GM18519 (cell line): ENCODE measurements around the gene TCF12.
"Not testable (repeated sequence)": the region's sequence is repeated elsewhere in the genome, so short reads cannot be mapped to it uniquely, and the experiment has no call there.

Experiments
- ATAC-seq: cut with Tn5 transposase; IDR thresholded peaks from one replicate; pipeline ENCODE4 v1.9.1; 2021; ENCODE audit warnings: mild to moderate bottlenecking, moderate library complexity; ENCODE audit not compliant: unreplicated experiment, low FRiP score

Gene TCF12

GRCh38 chr15:57010724-57011123 is 92.3 kb downstream of the TCF12 start:
- no peak for ATAC-seq

GRCh38 chr15:57012556-57012955 is 94.1 kb downstream of the TCF12 start:
- ATAC-seq, result no peak

DNA sequence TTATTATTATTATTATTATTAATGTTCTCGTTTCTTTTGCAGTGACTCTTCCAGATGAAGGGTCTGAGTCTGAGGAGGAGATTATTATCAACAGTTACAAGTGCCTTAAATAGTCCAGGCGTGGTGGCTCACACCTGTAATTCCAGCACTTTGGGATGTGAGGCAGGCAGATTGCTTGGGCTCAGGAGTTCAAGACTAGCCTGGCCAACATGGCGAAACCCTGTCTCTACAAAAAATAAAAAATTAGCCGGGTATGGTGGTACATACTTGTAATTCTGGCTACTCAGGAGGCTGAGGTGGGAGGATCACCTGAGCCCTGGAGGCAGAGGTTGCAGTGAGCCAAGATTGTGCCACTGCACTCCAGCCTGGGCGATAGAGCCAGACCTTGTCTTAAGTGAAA is 96.5 kb downstream of the TCF12 start:
- not testable (repeated sequence) for ATAC-seq

DNA sequence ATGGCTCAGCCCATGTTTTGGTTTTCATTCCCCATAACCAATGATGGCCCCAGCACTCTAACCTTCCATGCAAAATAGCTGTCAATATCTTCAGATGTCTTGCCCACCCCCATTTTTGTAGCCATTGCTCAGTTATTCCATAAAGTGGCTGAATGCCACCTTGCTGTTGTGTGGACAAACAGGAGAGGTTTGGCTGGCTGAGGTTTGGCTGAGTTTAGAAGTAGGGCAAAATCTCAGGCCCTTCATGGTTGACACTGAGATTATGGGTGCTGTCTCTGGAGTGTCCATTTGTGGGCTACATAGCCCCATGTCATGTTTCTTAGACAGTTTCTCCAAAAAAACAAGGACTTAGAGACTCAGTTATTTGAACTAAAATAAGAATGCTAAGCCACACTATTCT is 96.9 kb downstream of the TCF12 start:
- ATAC-seq, result no peak

DNA sequence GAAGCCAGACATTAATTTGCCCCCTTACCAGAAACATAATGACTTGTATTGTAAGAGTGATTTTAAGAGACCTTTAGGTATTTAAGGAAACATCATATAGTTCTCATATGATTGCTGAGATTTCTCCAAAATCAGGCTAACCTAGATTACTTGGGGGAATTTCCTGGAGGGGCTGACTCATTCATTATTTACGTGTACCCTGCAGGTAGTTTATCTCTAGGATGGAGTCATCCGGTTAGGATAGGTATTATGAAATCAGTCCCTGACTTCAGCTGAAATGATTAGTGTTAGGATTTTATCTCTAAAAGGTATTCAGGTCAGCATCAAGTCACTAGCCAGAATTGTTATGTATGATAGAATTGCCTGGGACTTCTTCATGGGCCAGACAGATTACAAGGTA is 97.5 kb downstream of the TCF12 start:
- ATAC-seq, result no peak

- ATAC-seq, result no peak
Observed at GRCh38 chr15:57017024-57017423, 98.6 kb downstream of the TCF12 start.

DNA sequence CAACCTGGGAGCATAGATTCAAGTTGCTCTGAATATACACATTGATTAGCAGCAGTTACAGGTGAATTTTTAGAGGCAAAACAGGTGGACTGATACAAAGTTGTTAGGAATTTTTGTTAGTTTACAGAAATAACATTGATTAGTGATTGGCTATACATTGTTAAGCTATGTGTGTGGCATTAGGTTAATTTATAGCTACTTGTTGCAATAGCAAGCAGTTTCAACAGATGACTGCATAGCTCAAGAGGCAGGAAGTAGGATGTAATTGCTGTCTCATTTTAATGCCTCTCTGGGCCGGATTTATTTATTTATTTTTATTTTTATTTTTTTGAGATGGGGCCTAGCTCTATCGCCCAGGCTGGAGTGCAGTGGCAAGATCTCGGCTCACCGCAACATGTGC is 99.7 kb downstream of the TCF12 start:
- no peak for ATAC-seq

DNA sequence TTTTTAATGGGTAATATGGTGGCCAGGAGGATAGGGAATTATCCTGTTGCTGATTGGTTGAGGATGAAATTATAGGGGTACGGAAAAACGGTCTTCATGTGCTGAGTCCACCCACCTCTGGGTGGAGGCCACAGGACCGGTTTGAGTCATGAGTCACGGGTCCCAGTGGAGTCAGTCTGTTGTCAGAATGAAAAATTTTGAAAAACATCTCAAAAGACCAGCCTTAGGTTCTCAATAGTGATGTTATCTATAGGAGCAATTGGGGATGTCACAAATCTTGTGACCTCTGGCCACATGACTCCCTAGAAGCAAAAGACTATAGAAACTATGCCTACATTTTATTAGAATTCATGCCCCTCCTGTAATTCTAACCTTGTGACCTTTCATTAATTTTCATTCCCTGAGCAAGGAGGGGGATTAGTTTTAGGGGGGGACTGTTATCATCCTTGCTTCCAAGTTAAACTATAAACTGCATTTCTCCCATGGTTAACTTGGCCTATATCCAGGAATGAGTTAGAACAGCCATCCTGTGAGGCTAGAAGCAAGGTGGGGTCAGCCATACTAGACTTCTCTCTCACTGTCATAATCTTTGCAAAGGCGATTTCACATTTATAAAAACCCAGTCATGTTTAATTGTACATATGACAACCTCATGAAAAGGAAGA is 101.2 kb downstream of the TCF12 start:
- no peak for ATAC-seq

- no peak for ATAC-seq
Observed at GRCh38 chr15:57025264-57025926, 107.0 kb downstream of the TCF12 start.

DNA sequence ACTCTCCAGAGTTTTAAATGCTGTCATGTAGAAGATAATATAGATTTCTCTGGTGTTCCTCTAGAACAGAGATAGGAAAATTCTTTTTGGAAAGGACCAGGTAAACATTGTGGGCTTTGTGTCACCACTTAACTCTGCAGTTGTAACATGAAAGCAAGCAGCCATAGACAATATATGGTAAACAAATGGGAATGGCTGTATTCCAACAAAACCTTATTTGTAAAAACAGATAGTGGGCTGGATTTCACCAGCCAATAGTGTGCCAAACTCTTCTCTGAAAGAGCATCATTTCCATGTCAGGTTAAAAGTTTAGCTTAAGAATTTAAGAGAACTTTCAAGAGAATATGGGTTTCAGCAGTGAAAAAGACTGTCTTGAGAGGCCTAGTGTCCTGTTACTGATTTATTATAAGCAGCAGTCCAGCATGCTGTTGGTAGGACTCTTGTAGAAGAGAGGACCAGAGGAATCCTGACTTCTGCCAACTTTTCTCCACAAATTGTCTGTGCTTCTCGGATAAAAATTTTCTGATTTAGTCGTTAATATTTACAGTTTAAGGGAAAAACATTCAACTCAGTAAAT is 107.7 kb downstream of the TCF12 start:
- no peak for ATAC-seq

DNA sequence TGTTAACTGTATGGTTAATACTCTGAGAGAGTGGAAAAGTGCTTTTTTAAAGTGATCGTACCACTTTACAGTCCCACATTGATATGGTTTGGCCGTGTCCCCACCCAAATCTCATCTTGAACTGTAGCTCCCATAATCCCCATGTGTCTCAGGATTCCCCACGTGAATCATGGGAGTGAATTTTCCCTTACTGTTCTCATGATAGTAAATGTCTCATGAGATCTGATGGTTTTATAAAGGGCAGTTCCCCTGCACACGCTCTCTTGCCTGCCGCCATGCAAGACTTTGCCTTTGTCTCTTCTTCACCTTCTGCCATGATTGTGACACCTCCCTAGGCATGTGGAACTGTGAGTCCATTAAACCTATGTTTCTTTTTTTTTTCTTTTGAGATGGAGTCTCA is 109.2 kb downstream of the TCF12 start:
- no peak for ATAC-seq

- ATAC-seq, result no peak
Observed at GRCh38 chr15:57028176-57028575, 109.7 kb downstream of the TCF12 start.

DNA sequence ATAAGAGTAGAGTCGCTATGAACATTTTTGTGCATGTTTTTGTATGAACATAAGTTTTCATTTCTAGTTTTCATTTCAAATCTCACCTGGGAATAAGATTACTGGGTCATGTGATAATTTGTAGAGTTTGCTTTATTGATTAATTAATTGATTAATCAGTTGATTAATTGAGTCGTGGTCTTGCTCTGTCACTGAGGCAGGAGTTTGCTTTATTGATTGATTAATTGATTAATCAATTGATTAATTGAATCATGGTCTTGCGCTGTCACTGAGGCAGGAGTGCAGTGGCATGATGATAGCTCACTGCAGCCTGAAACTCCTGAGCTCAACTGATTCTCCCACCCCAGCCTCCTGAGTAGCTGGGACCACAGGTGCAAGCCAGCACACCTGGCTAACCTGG is 111.6 kb downstream of the TCF12 start:
- ATAC-seq, result no peak

DNA sequence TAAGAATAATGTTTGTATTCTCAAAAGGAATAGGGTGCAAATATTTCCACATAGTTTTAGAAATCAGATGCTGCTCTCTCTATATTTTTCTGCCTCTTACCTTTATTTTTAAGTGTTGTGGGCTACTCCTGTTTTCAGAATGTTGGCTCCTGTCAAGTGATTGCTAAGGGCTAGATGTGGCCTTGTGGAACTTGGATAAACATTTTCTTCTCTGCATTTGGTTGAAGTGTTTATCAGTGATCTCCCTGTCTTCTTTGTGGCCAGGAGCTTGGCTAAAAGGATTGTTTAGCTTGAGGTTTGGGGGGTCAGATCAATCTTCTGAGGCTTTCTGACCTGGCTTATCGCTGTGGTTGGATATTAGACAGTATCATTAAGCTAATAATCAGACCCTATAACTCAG is 112.6 kb downstream of the TCF12 start:
- no peak for ATAC-seq

DNA sequence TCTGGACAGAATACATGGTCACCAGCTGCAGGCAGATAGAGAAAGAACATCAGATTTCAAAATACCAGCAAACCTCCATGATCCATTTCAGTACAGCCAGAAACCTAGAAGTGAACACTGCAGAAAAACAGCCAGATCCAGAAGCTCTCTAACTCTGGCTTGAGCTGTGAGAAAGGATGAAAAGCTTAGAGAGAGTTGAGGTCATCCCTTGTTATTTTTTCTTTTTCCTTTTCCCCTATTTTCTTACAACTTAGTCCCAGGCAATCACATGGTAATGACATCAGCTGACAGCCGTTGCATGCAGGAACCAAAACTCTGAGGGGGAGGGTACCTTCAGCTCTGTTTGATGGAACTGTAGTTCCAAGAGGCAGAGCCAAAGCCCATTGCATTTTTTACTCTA is 113.2 kb downstream of the TCF12 start:
- ATAC-seq, result no peak

GRCh38 chr15:57032338-57032737 is 113.9 kb downstream of the TCF12 start:
- no peak for ATAC-seq

GRCh38 chr15:57033715-57034439 is 115.4 kb downstream of the TCF12 start:
- ATAC-seq, result no peak

DNA sequence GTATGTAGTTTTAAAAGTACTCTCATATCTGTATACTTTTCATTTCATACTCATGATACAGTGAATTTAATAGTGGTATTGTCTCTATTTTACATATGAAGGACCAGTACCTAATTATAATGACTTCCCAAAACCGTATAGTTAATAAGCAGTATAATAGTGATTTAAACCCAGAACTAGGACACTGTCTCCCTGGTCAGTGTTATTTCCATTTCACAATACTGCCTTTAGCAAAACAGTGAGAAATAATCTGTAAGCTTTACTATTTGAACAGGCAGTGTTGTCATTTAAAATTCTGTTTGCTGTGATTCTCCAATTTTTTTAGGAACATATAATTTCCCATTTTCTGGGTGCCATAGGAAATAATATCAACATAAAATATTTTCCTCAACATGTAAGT is 116.2 kb downstream of the TCF12 start:
- no peak for ATAC-seq

DNA sequence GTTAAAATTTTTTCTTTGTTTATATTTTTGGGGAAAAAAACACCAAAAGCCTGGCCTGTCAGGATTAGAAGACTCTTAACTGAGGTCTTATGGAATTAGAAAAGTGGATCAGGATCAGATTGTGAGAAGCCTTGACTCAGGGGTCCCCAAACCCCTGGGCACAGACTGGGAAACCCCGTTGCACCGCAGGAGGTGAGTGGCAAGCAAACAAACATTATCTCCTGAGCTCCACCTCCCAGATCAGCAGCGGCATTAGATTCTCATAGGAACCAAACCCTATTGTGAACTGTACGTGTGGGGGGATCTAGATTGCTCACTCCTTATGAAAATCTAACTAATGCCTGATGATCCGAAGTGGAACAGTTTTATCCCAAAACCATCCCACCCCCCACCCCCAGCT is 117.2 kb downstream of the TCF12 start:
- ATAC-seq, result no peak

- no peak for ATAC-seq
Observed at GRCh38 chr15:57036352-57036751, 117.9 kb downstream of the TCF12 start.

GRCh38 chr15:57037548-57037947 is 119.1 kb downstream of the TCF12 start:
- no peak for ATAC-seq
